ENCODE results near the gene TRPC4AP. TPM values are rescaled to one million over a fixed set of nuclear protein-coding genes. Genes with fewer than 3 reads are reported as not detected.
A peak's percentile ranks its signal among the peaks of the same experiment; 100 is the strongest.
"Not testable (repeated sequence)": the region's sequence is repeated elsewhere in the genome, so short reads cannot be mapped to it uniquely, and the experiment has no call there.

The TRPC4AP gene
- total RNA-seq, 2 donors from 2014 or later, result 44.1 to 57.4 TPM

DNA sequence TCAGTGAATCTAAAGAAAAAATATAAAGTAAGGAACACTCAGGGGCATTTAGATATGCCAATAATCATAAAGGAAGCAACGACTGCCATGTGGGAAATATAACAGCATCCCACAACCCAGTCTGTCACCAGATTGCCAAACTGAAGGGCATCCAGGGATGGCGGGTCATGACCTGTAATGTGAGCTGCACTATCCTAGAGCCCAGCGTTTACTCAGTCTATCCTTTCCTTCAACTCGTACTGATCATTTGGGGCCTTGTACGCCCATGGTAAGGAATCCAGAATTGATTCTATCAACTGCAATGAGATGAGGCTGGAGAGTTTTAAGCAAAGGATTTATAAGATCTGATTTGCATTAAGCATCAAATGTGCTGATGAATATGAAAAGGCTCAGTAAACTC, 5.3 kb downstream of the TRPC4AP start:
- ATAC-seq (no peak), DNase-seq (no peak)
- H3K27ac ChIP-seq, result no peak overlapping the region
- TF ChIP-seq, protein P1, sequence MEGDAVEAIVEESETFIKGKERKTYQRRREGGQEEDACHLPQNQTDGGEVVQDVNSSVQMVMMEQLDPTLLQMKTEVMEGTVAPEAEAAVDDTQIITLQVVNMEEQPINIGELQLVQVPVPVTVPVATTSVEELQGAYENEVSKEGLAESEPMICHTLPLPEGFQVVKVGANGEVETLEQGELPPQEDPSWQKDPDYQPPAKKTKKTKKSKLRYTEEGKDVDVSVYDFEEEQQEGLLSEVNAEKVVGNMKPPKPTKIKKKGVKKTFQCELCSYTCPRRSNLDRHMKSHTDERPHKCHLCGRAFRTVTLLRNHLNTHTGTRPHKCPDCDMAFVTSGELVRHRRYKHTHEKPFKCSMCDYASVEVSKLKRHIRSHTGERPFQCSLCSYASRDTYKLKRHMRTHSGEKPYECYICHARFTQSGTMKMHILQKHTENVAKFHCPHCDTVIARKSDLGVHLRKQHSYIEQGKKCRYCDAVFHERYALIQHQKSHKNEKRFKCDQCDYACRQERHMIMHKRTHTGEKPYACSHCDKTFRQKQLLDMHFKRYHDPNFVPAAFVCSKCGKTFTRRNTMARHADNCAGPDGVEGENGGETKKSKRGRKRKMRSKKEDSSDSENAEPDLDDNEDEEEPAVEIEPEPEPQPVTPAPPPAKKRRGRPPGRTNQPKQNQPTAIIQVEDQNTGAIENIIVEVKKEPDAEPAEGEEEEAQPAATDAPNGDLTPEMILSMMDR (IDR thresholded peaks at IDR 0.05), result no peak
- TF ChIP-seq POLR2A (IDR thresholded peaks at IDR 0.05), result no peak
- 65 to 66% methylated on average over 5 of the region's 5 CpGs for WGBS, 2 donors
- H3K36me3 ChIP-seq (replicated peaks in 1 of 2; ENCODE audit: insufficient read depth in 1 of 2, low read depth in 2 of 2), result no peaks in the 10 kb centered on the region
- no peaks in the 10 kb centered on the region for H3K9me3 ChIP-seq
- no peaks in the 10 kb centered on the region for H3K27me3 ChIP-seq
- no peak overlapping the region for H3K4me3 ChIP-seq
- intact Hi-C loops (cut with DNase I), result no loop called here
- H3K4me1 ChIP-seq, result peaks cover 41% of the 10 kb centered on the region

DNA sequence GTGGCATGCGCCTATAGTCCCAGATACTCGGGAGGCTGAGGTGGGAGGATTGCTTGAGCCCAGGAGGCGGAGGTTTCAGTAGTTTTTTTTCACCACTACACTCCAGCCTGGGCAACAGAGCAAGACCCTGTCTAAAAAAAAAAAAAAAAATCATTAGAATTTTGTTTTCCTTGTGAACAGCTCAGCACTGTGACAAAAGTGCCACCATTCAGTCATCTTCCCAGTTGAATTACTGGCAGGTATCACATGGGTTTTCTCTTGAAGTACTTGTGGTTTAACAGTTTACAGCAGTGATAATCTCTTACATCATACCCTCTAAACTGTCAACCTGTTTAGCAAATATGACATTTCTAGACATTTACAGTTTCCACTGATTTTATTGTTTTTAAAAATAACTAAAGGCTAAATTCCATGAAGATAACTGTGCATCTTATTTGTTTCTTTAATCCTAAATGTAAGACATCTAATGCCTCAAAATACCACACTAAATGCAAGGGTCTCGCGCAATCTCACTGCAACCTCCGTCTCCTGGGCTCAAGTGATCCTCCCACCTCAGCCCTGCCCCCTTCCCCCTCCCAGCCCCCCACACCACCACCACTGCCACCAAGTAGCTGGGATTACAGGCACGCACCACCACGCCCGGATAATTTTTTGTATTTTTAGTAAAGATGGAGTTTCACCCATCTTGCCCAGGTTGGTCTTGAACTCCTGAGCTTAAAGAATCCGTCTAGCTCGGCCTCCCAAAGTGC, 7.0 kb downstream of the TRPC4AP start:
- DNase-seq (no peak), ATAC-seq (no peak)
- intact Hi-C loops (cut with DNase I), result no loop called here
- TF ChIP-seq, protein P1 (IDR thresholded peaks at IDR 0.05), result no peak
- TF ChIP-seq POLR2A (IDR thresholded peaks at IDR 0.05), result no peak
- no peaks in the 10 kb centered on the region for H3K36me3 ChIP-seq (replicated peaks in 1 of 2; ENCODE audit: insufficient read depth in 1 of 2, low read depth in 2 of 2)
- 84 to 87% methylated on average over 11 of the region's 11 CpGs for WGBS, 2 donors
- peak overlapping the region in 2 of 4 donors; percentile 1 to 14 for H3K27ac ChIP-seq
- no peaks in the 10 kb centered on the region for H3K27me3 ChIP-seq
- H3K9me3 ChIP-seq, result no peaks in the 10 kb centered on the region
- peaks cover 41% of the 10 kb centered on the region for H3K4me1 ChIP-seq
- no peak overlapping the region for H3K4me3 ChIP-seq

DNA sequence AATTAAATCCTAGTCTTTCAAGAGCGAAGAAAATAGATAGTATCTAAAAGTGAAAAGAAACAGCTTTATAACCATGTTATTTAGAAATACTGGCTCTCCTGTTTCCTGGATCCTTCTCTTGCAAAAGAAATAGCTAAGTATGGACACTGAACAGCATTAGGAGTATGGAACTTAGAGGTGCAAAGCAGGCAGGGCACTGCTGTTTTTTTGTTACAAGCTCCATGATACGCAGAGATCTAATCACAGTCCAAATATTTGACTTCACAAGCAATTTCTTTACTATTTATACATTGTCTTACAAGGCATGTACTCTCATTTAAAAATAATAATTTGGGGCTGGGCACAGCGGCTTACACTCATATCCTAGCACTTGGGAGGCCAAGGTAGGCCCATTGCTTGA, 7.6 kb downstream of the TRPC4AP start:
- H3K4me1 ChIP-seq, result peaks cover 43% of the 10 kb centered on the region

DNA sequence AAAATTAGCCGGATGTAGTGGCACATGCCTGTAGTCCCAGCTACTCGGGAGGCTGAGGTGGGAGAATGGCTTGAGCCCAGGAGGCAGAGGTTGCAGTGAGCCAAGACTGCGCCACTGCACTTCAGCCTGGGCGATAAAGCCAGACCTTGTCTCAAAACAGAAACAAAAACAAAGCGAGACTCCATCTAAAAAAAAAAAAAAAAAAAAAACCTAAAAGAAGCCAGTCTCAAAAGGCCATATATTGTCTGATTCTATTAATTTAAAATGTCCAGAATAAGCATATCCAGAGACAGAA, 12.3 kb downstream of the TRPC4AP start:
- H3K27me3 ChIP-seq; H3K4me3 ChIP-seq; H3K9me3 ChIP-seq; DNase-seq; intact Hi-C loops (cut with DNase I); H3K27ac ChIP-seq; ATAC-seq: not testable (repeated sequence)
- peaks cover 30% of the 10 kb centered on the region for H3K4me1 ChIP-seq
- peaks cover 0 to 12% of the 10 kb centered on the region in 2 donors for H3K36me3 ChIP-seq (replicated peaks in 1 of 2; ENCODE audit: insufficient read depth in 1 of 2, low read depth in 2 of 2)
- WGBS, 2 donors, result 48 to 57% methylated on average over 5 of the region's 5 CpGs

More for the DNA sequence above, 7.6 kb downstream of the TRPC4AP start:
- H3K27me3 ChIP-seq, result no peaks in the 10 kb centered on the region
- ATAC-seq (peak; percentile 24), DNase-seq (no peak)
- H3K36me3 ChIP-seq (replicated peaks in 1 of 2; ENCODE audit: insufficient read depth in 1 of 2, low read depth in 2 of 2), result no peaks in the 10 kb centered on the region
- no peak overlapping the region for H3K4me3 ChIP-seq
- H3K9me3 ChIP-seq, result no peaks in the 10 kb centered on the region
- TF ChIP-seq, protein P1 (IDR thresholded peaks at IDR 0.05), result no peak
- TF ChIP-seq POLR2A (IDR thresholded peaks at IDR 0.05), result no peak
- intact Hi-C loops (cut with DNase I), result no loop called here
- WGBS, 2 donors, result 41 to 47% methylated on average over 3 of the region's 3 CpGs
- peak overlapping the region in 3 of 4 donors; percentile 1 to 22 (median 14) for H3K27ac ChIP-seq

DNA sequence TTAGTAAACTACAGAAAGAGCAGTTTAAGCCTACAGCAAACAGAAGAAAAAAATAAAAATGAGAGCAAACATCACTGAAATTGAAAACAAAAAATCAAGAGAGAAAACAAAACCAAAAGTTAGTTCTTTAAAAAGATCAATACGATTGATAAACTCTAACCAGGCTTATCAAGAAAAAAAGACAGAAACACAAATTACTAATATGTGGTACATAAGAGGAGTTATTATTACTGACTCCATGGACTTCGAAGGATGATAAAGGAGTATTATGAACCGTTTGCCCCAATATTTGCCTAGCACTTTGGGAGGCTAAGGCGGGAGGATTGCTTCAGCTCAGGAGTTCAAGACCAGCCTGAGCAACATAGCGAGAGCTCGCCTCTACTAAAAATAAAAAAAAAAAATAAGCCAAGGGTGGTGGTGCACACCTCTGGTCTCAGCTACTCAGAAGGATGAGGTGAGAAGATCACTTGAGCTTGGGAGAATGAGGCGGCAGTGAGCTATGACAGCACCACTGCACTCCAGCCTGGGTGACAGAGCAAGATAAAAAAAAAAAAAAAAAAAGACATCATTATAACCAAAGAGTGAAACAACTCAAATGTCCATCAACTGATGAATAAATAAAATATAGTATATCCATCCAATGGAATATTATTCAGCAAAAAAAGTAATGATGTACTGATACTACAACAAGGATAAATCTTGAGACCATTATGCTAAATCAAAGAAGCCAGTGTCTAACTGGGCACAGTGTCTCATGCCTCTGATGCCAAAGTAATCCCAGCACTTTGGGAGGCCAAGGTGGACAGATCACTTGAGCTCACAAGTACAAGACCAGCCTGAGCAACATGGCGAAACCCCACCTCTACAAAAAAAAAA, 12.9 kb downstream of the TRPC4AP start:
- Histone ChIP-seq H3K36me3 (replicated peaks in 1 of 2; ENCODE audit: insufficient read depth in 1 of 2, low read depth in 2 of 2) (peaks cover 0 to 12% of the 10 kb centered on the region in 2 donors), H3K27ac (no peak overlapping the region), H3K4me1 (peaks cover 24% of the 10 kb centered on the region), H3K4me3 (no peak overlapping the region), H3K9me3 (no peaks in the 10 kb centered on the region), H3K27me3 (no peaks in the 10 kb centered on the region)
- TF ChIP-seq, protein P1 (IDR thresholded peaks at IDR 0.05), result no peak
- TF ChIP-seq POLR2A (IDR thresholded peaks at IDR 0.05), result no peak
- no peak for DNase-seq
- ATAC-seq, result no peak
- 79 to 93% methylated on average over 8 of the region's 8 CpGs for WGBS, 2 donors
- intact Hi-C loops (cut with DNase I), result no loop called here
